Activated B cell treated with CpG ODN at 0.5 μM for 24 hours (primary cell): Measurements from ENCODE around the gene LEKR1. TPM values are rescaled to one million over a fixed set of nuclear protein-coding genes. Genes with fewer than 3 reads are reported as not detected.
A peak's percentile ranks its signal among the peaks of the same experiment; 100 is the strongest.

ENCODE experiments used
- ATAC-seq: fragments of 200-7000 bp; cut with Tn5 transposase; one replicate; pipeline ENCODE4 v1.10.0; 2021; ENCODE audit warnings: low read depth, mild to moderate bottlenecking, moderate library complexity
- CTCF ChIA-PET: fragments of 350-600 bp; sonication (Branson Sonifier 250); formaldehyde crosslinking; loops from one replicate; lab custom pipeline; 2021; ENCODE audit warnings: antibody characterized with exemption; lab: Charles Lee
- POLR2A ChIA-PET: fragments of 350-600 bp; sonication (Branson Sonifier 250); formaldehyde crosslinking; loops from one replicate; lab custom pipeline; 2021; ENCODE audit warnings: antibody characterized with exemption; lab: Charles Lee
- DNase-seq: peaks from one replicate; pipeline ENCODE4 v3.0.0; 2022
- H3K27ac Mint-ChIP-seq: one replicate; pipeline ENCODE4 v1.8.0; 2020; ENCODE audit warnings: mixed read lengths
- H3K27me3 Mint-ChIP-seq: one replicate; pipeline ENCODE4 v1.8.0; 2021; ENCODE audit warnings: mixed read lengths
- H3K36me3 Mint-ChIP-seq: one replicate; pipeline ENCODE4 v1.8.0; 2021; ENCODE audit warnings: low read depth, mixed read lengths
- H3K4me1 Mint-ChIP-seq: one replicate; pipeline ENCODE4 v1.8.0; 2021; ENCODE audit warnings: mixed read lengths
- H3K4me3 Mint-ChIP-seq: one replicate; pipeline ENCODE4 v1.8.0; 2020; ENCODE audit warnings: mild to moderate bottlenecking, mixed read lengths
- H3K9me3 Mint-ChIP-seq: one replicate; pipeline ENCODE4 v1.8.0; 2020; ENCODE audit warnings: mixed read lengths
- intact Hi-C: fragments of 100-400 bp; cut with micrococcal nuclease; formaldehyde crosslinking; loops from one replicate; pipeline ENCODE4 v1.15.1; 2024
- total RNA-seq: library from RNA; stranded (reverse); gene quantifications from 2 replicates; pipeline ENCODE4 v1.2.3, GENCODE V29; 2022
- TF ChIP-seq, protein P1 (sequence below): fragments of 200-600 bp; IDR thresholded peaks from one replicate; pipeline ENCODE4 v1.8.0; 2022; ENCODE audit warnings: antibody characterized with exemption, mild to moderate bottlenecking

The LEKR1 gene
- total RNA-seq, 1 donor from 2014 or later = 2.8 TPM

GRCh38 chr3:157026091-157026490 is 199.9 kb downstream of the LEKR1 start:
- H3K4me3 Mint-ChIP-seq = no peak overlapping the region
- H3K9me3 Mint-ChIP-seq = no peaks in the 10 kb centered on the region
- ChIA-PET CTCF (interaction anchor here (1.3 kb wide), 1 partner anchor 16 kb away, joined by 3 read pairs; no protein-coding TSS in a partner anchor), POLR2A (no interaction called here)
- TF ChIP-seq, protein P1, sequence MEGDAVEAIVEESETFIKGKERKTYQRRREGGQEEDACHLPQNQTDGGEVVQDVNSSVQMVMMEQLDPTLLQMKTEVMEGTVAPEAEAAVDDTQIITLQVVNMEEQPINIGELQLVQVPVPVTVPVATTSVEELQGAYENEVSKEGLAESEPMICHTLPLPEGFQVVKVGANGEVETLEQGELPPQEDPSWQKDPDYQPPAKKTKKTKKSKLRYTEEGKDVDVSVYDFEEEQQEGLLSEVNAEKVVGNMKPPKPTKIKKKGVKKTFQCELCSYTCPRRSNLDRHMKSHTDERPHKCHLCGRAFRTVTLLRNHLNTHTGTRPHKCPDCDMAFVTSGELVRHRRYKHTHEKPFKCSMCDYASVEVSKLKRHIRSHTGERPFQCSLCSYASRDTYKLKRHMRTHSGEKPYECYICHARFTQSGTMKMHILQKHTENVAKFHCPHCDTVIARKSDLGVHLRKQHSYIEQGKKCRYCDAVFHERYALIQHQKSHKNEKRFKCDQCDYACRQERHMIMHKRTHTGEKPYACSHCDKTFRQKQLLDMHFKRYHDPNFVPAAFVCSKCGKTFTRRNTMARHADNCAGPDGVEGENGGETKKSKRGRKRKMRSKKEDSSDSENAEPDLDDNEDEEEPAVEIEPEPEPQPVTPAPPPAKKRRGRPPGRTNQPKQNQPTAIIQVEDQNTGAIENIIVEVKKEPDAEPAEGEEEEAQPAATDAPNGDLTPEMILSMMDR = no peak
- peak overlapping the region; percentile 39 for H3K27ac Mint-ChIP-seq
- ATAC-seq (no peak), DNase-seq (no peak)
- H3K4me1 Mint-ChIP-seq = peaks cover 30% of the 10 kb centered on the region
- H3K36me3 Mint-ChIP-seq = no peaks in the 10 kb centered on the region
- intact Hi-C loops = loop anchor here (5.0 kb wide), 2 partner anchors 36 to 111 kb away; no protein-coding TSS in a partner anchor
- no peaks in the 10 kb centered on the region for H3K27me3 Mint-ChIP-seq

DNA sequence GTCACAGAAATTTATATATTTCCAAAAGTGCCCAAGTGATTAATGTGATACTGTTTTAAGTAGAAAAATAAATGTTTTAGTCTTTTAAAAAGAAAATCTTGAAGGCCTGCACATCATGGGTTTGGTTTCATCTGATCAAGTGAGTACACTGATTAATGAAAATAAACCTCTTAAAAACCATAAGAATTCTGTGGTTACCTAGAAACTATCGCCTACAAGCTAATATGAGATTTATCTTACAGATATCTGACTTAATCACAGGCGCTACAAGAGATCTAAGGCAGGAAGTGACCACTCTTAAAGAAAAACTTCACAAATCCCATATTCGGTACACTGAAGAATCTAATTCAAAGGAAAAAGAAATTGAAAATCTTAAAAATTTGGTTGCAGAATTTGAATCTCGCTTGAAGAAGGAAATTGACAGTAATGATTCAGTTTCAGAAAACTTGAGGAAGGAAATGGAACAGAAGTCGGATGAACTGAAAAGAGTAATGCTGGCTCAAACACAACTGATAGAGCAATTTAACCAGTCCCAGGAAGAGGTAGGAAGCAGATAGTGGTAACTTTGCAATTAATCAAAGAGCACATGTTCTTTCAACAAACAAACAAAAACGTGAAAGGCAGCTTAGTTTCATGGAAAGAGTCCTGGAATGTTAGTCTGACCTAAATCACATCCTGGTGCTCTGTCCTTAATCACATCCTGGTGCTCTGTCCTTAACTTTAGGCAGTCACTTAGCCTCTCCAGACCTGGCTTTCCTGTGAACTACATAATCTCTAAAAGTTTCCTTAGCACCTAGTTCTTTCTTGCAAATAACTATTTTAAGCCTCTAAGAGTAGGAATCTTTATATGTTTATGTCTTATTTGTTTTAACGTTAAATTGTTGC is 201.9 kb downstream of the LEKR1 start:
- intact Hi-C loops = loop anchor here (2.0 to 5.0 kb wide), 3 partner anchors 19 to 109 kb away; no protein-coding TSS in a partner anchor
- H3K36me3 Mint-ChIP-seq = no peaks in the 10 kb centered on the region
- ATAC-seq (no peak), DNase-seq (no peak)
- no peak overlapping the region for H3K4me3 Mint-ChIP-seq
- no peaks in the 10 kb centered on the region for H3K27me3 Mint-ChIP-seq
- ChIA-PET CTCF (no interaction called here), POLR2A (no interaction called here)
- TF ChIP-seq, protein P1 = no peak
- H3K4me1 Mint-ChIP-seq = peaks cover 30% of the 10 kb centered on the region
- H3K9me3 Mint-ChIP-seq = no peaks in the 10 kb centered on the region
- H3K27ac Mint-ChIP-seq = peak overlapping the region; percentile 0

GRCh38 chr3:157029365-157029790 is 203.2 kb downstream of the LEKR1 start:
- peaks cover 2% of the 10 kb centered on the region for H3K27me3 Mint-ChIP-seq
- TF ChIP-seq, protein P1 = no peak
- ATAC-seq = peak; percentile 92
- H3K9me3 Mint-ChIP-seq = no peaks in the 10 kb centered on the region
- intact Hi-C loops = loop anchor here (1.0 to 5.0 kb wide), 9 partner anchors 17 to 474 kb away; partner anchors contain the start of genes LEKR1, SSR3 and TIPARP
- no peaks in the 10 kb centered on the region for H3K36me3 Mint-ChIP-seq
- ChIA-PET CTCF (interaction anchor here (0.5 to 1.0 kb wide), 3 partner anchors 51 to 1325 kb away, joined by 3 read pairs; no protein-coding TSS in a partner anchor), POLR2A (interaction anchor here (0.6 to 2.1 kb wide), 5 partner anchors 50 to 356 kb away, joined by 3 to 4 read pairs (median 3); no protein-coding TSS in a partner anchor)
- H3K4me3 Mint-ChIP-seq = peak overlapping the region; percentile 15
- peaks cover 30% of the 10 kb centered on the region for H3K4me1 Mint-ChIP-seq
- peak overlapping the region; percentile 77 for H3K27ac Mint-ChIP-seq
- DNase-seq = peak; percentile 19

DNA sequence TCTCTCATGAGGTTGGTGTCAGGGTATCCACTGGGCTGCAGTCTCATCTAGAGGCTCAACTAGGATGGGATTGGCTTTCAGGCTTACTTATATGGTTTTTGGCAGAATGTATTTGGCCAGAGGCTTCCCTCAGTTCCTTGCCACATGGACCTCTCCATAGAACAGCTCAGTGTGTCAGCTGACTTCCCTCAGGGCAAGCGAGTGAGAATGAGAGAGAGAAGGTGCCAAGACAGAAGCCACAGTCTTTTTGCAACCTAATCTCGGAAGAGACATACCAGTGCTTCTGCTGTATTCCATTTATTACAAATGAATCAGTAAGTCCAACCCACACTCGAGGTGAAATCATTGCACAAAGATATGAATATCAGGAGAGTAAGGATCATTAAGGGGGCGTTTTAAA is 204.6 kb downstream of the LEKR1 start:
- no peak overlapping the region for H3K4me3 Mint-ChIP-seq
- POLR2A ChIA-PET = interaction anchor here (2.1 kb wide), 1 partner anchor 58 kb away, joined by 4 read pairs; no protein-coding TSS in a partner anchor
- TF ChIP-seq, protein P1 = no peak
- H3K4me1 Mint-ChIP-seq = peaks cover 30% of the 10 kb centered on the region
- no peak for ATAC-seq
- H3K27ac Mint-ChIP-seq = peak overlapping the region; percentile 1
- DNase-seq = no peak
- no peaks in the 10 kb centered on the region for H3K36me3 Mint-ChIP-seq
- intact Hi-C loops = no loop called here
- H3K27me3 Mint-ChIP-seq = peaks cover 4% of the 10 kb centered on the region
- H3K9me3 Mint-ChIP-seq = no peaks in the 10 kb centered on the region
- CTCF ChIA-PET = no interaction called here

- no peak overlapping the region for H3K27ac Mint-ChIP-seq
- peaks cover 4% of the 10 kb centered on the region for H3K27me3 Mint-ChIP-seq
- intact Hi-C loops = no loop called here
- ATAC-seq (no peak), DNase-seq (no peak)
- H3K9me3 Mint-ChIP-seq = no peaks in the 10 kb centered on the region
- H3K4me3 Mint-ChIP-seq = no peak overlapping the region
- CTCF ChIA-PET = no interaction called here
- H3K36me3 Mint-ChIP-seq = no peaks in the 10 kb centered on the region
- TF ChIP-seq, protein P1 = no peak
- POLR2A ChIA-PET = no interaction called here
- peaks cover 29% of the 10 kb centered on the region for H3K4me1 Mint-ChIP-seq
Observed at GRCh38 chr3:157033001-157033400, 206.8 kb downstream of the LEKR1 start.
